ENCODE results near the gene FGFRL1. TPM values are rescaled to one million over a fixed set of nuclear protein-coding genes. Genes with fewer than 3 reads are reported as not detected.

The FGFRL1 gene
- polyA plus RNA-seq, 1 donor from 2014 or later = 0.97 TPM

DNA sequence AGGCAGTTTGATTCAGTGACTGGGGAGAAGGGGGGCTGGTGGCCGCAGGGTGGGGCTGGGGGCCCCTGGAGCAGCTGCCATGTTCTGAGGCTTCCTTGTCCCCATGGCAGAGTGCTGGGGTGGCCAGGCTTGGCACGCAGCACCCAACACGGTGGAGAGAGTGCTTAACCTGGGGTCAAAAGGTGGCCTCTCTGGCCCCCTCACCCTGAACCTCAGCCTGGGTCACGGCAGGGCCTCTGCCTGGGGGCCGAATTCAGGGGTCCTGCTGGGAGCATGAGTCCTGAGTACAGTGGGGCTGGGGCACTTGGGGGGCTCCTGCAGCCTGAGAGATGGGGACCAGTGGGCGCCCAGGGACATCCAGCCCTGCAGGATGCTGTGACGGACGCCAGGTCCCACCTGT is 19.9 kb downstream of the FGFRL1 start:
- no peak overlapping the region for H2AFZ ChIP-seq (ENCODE audit: low read depth, low read length)
- H3K9me2 ChIP-seq (ENCODE audit: insufficient read depth, low read length) = no peaks in the 10 kb centered on the region
- H3K79me2 ChIP-seq (replicated peaks; ENCODE audit: insufficient read depth, low read length) = no peaks in the 10 kb centered on the region
- no peak overlapping the region for H3K27ac ChIP-seq (ENCODE audit: low read length)
- no peak overlapping the region for H3K4me3 ChIP-seq (ENCODE audit: low read length)
- H3K36me3 ChIP-seq (ENCODE audit: insufficient read depth, low read length) = no peaks in the 10 kb centered on the region
- no peaks in the 10 kb centered on the region for H3K27me3 ChIP-seq (ENCODE audit: insufficient read depth, low read depth, low read length)
- no peaks in the 10 kb centered on the region for H3K9me3 ChIP-seq (ENCODE audit: low read length)
- no peaks in the 10 kb centered on the region for H3F3A ChIP-seq (ENCODE audit: insufficient read depth, low read length, poor library complexity, severe bottlenecking)
- H3K9ac ChIP-seq (ENCODE audit: low read length) = no peak overlapping the region
- TF ChIP-seq EP300 (conservative IDR thresholded peaks at IDR 0.05; ENCODE audit: poor library complexity, severe bottlenecking) = no peak
- TF ChIP-seq SMC3 (conservative IDR thresholded peaks at IDR 0.05; ENCODE audit: poor library complexity) = no peak
- no peak for TF ChIP-seq EZH2 (IDR thresholded peaks at IDR 0.05; ENCODE audit: borderline replicate concordance, insufficient read depth, low read length, poor library complexity, severe bottlenecking)
- no peak for TF ChIP-seq POLR2AphosphoS5 (IDR thresholded peaks at IDR 0.05)
- no peak for TF ChIP-seq RAD21 (conservative IDR thresholded peaks at IDR 0.05)
- TF ChIP-seq MXI1 (conservative IDR thresholded peaks at IDR 0.05; ENCODE audit: poor library complexity, severe bottlenecking) = no peak
- no peak for TF ChIP-seq TAF1 (IDR thresholded peaks at IDR 0.05; ENCODE audit: low read depth)
- TF ChIP-seq, protein P1, sequence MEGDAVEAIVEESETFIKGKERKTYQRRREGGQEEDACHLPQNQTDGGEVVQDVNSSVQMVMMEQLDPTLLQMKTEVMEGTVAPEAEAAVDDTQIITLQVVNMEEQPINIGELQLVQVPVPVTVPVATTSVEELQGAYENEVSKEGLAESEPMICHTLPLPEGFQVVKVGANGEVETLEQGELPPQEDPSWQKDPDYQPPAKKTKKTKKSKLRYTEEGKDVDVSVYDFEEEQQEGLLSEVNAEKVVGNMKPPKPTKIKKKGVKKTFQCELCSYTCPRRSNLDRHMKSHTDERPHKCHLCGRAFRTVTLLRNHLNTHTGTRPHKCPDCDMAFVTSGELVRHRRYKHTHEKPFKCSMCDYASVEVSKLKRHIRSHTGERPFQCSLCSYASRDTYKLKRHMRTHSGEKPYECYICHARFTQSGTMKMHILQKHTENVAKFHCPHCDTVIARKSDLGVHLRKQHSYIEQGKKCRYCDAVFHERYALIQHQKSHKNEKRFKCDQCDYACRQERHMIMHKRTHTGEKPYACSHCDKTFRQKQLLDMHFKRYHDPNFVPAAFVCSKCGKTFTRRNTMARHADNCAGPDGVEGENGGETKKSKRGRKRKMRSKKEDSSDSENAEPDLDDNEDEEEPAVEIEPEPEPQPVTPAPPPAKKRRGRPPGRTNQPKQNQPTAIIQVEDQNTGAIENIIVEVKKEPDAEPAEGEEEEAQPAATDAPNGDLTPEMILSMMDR (IDR thresholded peaks at IDR 0.05; ENCODE audit: poor library complexity, severe bottlenecking) = no peak
- TF ChIP-seq, protein P2, sequence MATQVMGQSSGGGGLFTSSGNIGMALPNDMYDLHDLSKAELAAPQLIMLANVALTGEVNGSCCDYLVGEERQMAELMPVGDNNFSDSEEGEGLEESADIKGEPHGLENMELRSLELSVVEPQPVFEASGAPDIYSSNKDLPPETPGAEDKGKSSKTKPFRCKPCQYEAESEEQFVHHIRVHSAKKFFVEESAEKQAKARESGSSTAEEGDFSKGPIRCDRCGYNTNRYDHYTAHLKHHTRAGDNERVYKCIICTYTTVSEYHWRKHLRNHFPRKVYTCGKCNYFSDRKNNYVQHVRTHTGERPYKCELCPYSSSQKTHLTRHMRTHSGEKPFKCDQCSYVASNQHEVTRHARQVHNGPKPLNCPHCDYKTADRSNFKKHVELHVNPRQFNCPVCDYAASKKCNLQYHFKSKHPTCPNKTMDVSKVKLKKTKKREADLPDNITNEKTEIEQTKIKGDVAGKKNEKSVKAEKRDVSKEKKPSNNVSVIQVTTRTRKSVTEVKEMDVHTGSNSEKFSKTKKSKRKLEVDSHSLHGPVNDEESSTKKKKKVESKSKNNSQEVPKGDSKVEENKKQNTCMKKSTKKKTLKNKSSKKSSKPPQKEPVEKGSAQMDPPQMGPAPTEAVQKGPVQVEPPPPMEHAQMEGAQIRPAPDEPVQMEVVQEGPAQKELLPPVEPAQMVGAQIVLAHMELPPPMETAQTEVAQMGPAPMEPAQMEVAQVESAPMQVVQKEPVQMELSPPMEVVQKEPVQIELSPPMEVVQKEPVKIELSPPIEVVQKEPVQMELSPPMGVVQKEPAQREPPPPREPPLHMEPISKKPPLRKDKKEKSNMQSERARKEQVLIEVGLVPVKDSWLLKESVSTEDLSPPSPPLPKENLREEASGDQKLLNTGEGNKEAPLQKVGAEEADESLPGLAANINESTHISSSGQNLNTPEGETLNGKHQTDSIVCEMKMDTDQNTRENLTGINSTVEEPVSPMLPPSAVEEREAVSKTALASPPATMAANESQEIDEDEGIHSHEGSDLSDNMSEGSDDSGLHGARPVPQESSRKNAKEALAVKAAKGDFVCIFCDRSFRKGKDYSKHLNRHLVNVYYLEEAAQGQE (IDR thresholded peaks at IDR 0.05; ENCODE audit: borderline replicate concordance) = no peak
- no peak overlapping the region for H3K4me2 ChIP-seq (ENCODE audit: low read length)
- H4K20me1 ChIP-seq (ENCODE audit: insufficient read depth) = no peaks in the 10 kb centered on the region

DNA sequence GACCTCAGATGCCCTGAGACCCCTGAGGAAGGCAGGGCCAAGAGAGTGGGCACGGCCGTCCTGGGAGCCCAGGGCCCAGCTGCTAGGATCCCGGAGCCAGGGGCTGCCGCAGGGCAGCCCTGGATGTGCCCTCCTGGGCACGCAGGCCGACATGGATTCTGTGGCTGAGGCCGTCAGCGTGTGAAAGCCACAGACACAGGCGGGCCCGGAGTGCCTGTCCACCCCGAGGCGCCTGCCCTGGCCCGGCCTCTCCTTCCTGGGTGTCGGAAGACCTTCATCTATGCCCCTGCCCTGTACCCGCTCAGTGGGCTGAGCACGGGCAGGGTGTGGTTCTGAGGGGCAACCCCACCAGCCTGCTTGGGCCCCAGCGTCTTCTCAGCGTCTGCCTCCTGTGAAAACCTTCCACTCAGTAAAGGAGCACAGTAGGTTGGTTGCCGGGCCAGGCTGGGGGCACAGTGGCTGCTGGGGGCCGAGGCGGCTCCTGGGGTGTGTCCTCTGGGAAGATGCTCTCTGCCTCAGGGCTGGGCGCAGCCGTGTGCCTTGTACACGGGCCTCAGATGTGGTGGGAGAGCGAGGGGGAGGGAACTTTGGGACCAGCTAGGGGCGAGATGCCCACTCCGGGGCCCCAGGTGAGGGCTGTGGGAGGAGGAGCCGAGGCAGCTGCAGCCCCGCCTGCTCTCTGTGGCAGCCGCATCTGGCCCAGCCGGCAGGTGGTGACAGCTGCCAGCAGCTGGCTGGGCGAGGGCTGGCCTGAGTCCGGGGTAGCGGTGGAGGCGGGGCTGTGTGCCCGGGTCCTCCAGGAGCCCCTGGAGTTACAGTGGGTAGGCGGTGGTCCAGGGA is 20.8 kb downstream of the FGFRL1 start:
- no peaks in the 10 kb centered on the region for H3K79me2 ChIP-seq (replicated peaks; ENCODE audit: insufficient read depth, low read length)
- H2AFZ ChIP-seq (ENCODE audit: low read depth, low read length) = no peak overlapping the region
- TF ChIP-seq EP300 (conservative IDR thresholded peaks at IDR 0.05; ENCODE audit: poor library complexity, severe bottlenecking) = no peak
- no peak for TF ChIP-seq SMC3 (conservative IDR thresholded peaks at IDR 0.05; ENCODE audit: poor library complexity)
- no peak for TF ChIP-seq MXI1 (conservative IDR thresholded peaks at IDR 0.05; ENCODE audit: poor library complexity, severe bottlenecking)
- TF ChIP-seq, protein P1 (IDR thresholded peaks at IDR 0.05; ENCODE audit: poor library complexity, severe bottlenecking) = no peak
- TF ChIP-seq TAF1 (IDR thresholded peaks at IDR 0.05; ENCODE audit: low read depth) = no peak
- no peak for TF ChIP-seq RAD21 (conservative IDR thresholded peaks at IDR 0.05)
- no peak for TF ChIP-seq EZH2 (IDR thresholded peaks at IDR 0.05; ENCODE audit: borderline replicate concordance, insufficient read depth, low read length, poor library complexity, severe bottlenecking)
- TF ChIP-seq POLR2AphosphoS5 (IDR thresholded peaks at IDR 0.05) = no peak
- TF ChIP-seq, protein P2 (IDR thresholded peaks at IDR 0.05; ENCODE audit: borderline replicate concordance) = no peak
- H3K36me3 ChIP-seq (ENCODE audit: insufficient read depth, low read length) = no peaks in the 10 kb centered on the region
- H3K27me3 ChIP-seq (ENCODE audit: insufficient read depth, low read depth, low read length) = no peaks in the 10 kb centered on the region
- no peak overlapping the region for H3K4me3 ChIP-seq (ENCODE audit: low read length)
- H3F3A ChIP-seq (ENCODE audit: insufficient read depth, low read length, poor library complexity, severe bottlenecking) = no peaks in the 10 kb centered on the region
- H3K9me2 ChIP-seq (ENCODE audit: insufficient read depth, low read length) = no peaks in the 10 kb centered on the region
- no peak overlapping the region for H3K9ac ChIP-seq (ENCODE audit: low read length)
- no peak overlapping the region for H3K4me2 ChIP-seq (ENCODE audit: low read length)
- H3K9me3 ChIP-seq (ENCODE audit: low read length) = no peaks in the 10 kb centered on the region
- H4K20me1 ChIP-seq (ENCODE audit: insufficient read depth) = no peaks in the 10 kb centered on the region
- no peak overlapping the region for H3K27ac ChIP-seq (ENCODE audit: low read length)

Data from neural cell (in vitro differentiated cells).